PC-3 (cell line): ENCODE results near the gene NUP210L. TPM values are rescaled to one million over a fixed set of nuclear protein-coding genes. Genes with fewer than 3 reads are reported as not detected.

Source experiments
- ATAC-seq: fragments of 200-7000 bp; cut with Tn5 transposase; 2 replicates; pipeline ENCODE4 v1.9.1; 2020; ENCODE audit warnings: mild to moderate bottlenecking, moderate library complexity
- BruUV-seq: library from RNA; stranded (reverse); fragments of 400-500 nt; replicated peaks from 2 replicates; lab custom pipeline; 2021; lab: Mats Ljungman, UMichigan
- CTCF ChIA-PET: fragments of 300-600 bp; sonication (Branson Sonifier 250); formaldehyde crosslinking; loops from one replicate; lab custom pipeline; 2022; ENCODE audit warnings: antibody characterized with exemption; lab: Charles Lee
- POLR2A ChIA-PET: fragments of 300-600 bp; sonication (Branson Sonifier 250); formaldehyde crosslinking; loops from one replicate; lab custom pipeline; 2022; ENCODE audit warnings: antibody characterized with exemption; ENCODE audit not compliant: unreplicated experiment; lab: Charles Lee
- DNase-seq: peaks from one replicate; pipeline ENCODE4 v3.0.0-alpha.2; 2015
- H2AFZ ChIP-seq: fragments of 300-600 bp; sonication (generic); 2 replicates; pipeline ENCODE4 v1.6.0; 2016; ENCODE audit warnings: antibody characterized with exemption, low read length
- H3F3A ChIP-seq: fragments of 300-600 bp; sonication (generic); one replicate; pipeline ENCODE4 v1.6.0; 2017; ENCODE audit warnings: antibody characterized with exemption, low read length, control low read depth, mild to moderate bottlenecking; ENCODE audit not compliant: unreplicated experiment
- H3K27ac ChIP-seq: fragments of 300-600 bp; sonication (generic); 2 replicates; pipeline ENCODE4 v1.5.1; 2016; ENCODE audit warnings: mild to moderate bottlenecking, low read length
- H3K27me3 ChIP-seq: fragments of 300-600 bp; sonication (generic); 2 replicates; pipeline ENCODE4 v1.6.1; 2016; ENCODE audit warnings: low read length, mixed read lengths
- H3K36me3 ChIP-seq: fragments of 300-600 bp; sonication (generic); 2 replicates; pipeline ENCODE4 v1.6.1; 2016; ENCODE audit warnings: low read depth, mixed run types, low read length, mixed read lengths
- H3K4me1 ChIP-seq: fragments of 300-600 bp; sonication (generic); 2 replicates; pipeline ENCODE4 v1.5.1; 2016; ENCODE audit warnings: low read length; ENCODE audit not compliant: insufficient read depth
- H3K4me2 ChIP-seq: fragments of 300-600 bp; sonication (generic); 2 replicates; pipeline ENCODE4 v1.6.0; 2016; ENCODE audit warnings: low read length
- H3K4me3 ChIP-seq: fragments of 300-600 bp; sonication (generic); 2 replicates; pipeline ENCODE4 v1.5.1; 2016; ENCODE audit warnings: mild to moderate bottlenecking, low read length, mixed read lengths
- H3K79me2 ChIP-seq: fragments of 300-600 bp; sonication (generic); 2 replicates; pipeline ENCODE4 v1.6.1; 2017; ENCODE audit warnings: low read length, mixed read lengths
- H3K9ac ChIP-seq: fragments of 300-600 bp; sonication (generic); 2 replicates; pipeline ENCODE4 v1.6.0; 2016; ENCODE audit warnings: mild to moderate bottlenecking, low read length
- H3K9me2 ChIP-seq: fragments of 300-600 bp; sonication (generic); replicated peaks from 2 replicates; pipeline ENCODE4 v1.6.1; 2016; ENCODE audit warnings: mixed run types, low read length, mixed read lengths
- H3K9me3 ChIP-seq: fragments of 300-600 bp; sonication (generic); 2 replicates; pipeline ENCODE4 v1.6.1; 2016; ENCODE audit warnings: low read length, mixed read lengths
- H4K20me1 ChIP-seq: fragments of 300-600 bp; sonication (generic); 2 replicates; pipeline ENCODE4 v1.6.1; 2016; ENCODE audit warnings: low read length, mixed read lengths
- CTCF ChIP-seq: fragments of 300-600 bp; sonication (generic); conservative IDR thresholded peaks from 2 replicates; pipeline ENCODE4 v1.5.1; 2017; ENCODE audit warnings: antibody characterized with exemption, low read depth, mild to moderate bottlenecking, low read length
- EZH2 ChIP-seq: fragments of 300-600 bp; sonication (generic); IDR thresholded peaks from one replicate; pipeline ENCODE4 v1.6.1; 2017; ENCODE audit warnings: antibody characterized with exemption, mild to moderate bottlenecking, low read length; ENCODE audit not compliant: unreplicated experiment
- EZH2phosphoT487 ChIP-seq: fragments of 300-600 bp; sonication (generic); IDR thresholded peaks from 2 replicates; pipeline ENCODE4 v1.6.1; 2018; ENCODE audit warnings: mild to moderate bottlenecking, antibody characterized with exemption, low read length, borderline replicate concordance
- intact Hi-C: fragments of 100-400 bp; cut with micrococcal nuclease; formaldehyde crosslinking; loops from 2 replicates; pipeline ENCODE4 v1.9.0; 2023
- total RNA-seq: library from RNA; depleted of rRNA; stranded (reverse); fragments of >200 nt; gene quantifications from 2 replicates; pipeline ENCODE4 v1.2.3, GENCODE V29; 2014

NUP210L gene
- total RNA-seq, 1 experiment from 2014 or later: 0.04 TPM

DNA sequence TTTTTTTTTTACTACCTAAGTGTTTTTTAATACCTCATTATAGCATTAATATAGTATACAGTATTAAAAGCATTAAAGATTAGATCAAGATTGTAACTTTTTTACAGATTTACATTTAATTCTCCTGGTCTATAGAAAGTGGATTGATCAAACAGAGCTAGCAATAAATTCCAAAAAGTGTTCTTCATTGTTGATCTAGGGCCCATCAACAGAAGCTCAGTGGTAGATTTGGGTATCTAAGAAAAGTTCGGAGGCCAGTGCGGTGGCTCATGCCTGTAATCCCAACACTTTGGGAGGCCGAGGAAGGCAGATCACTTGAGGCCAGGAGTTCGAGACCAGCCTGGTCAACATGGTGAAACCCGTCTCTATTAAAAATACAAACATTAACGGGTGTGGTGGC, 12.5 kb downstream of the NUP210L start:
- intact Hi-C loops: no loop called here
- no peaks in the 10 kb centered on the region for H3K27me3 ChIP-seq
- TF ChIP-seq EZH2 (no peak), EZH2phosphoT487 (no peak), CTCF (no peak)
- H3K9me3 ChIP-seq: no peaks in the 10 kb centered on the region
- BruUV-seq: no TSS peak
- ChIA-PET CTCF (no interaction called here), POLR2A (no interaction called here)
- H3K4me2 ChIP-seq: no peak overlapping the region
- DNase-seq (no peak), ATAC-seq (no peak)
- H3F3A ChIP-seq: no peaks in the 10 kb centered on the region
- no peaks in the 10 kb centered on the region for H3K36me3 ChIP-seq
- H3K4me3 ChIP-seq: no peak overlapping the region
- no peak overlapping the region for H3K9ac ChIP-seq
- no peaks in the 10 kb centered on the region for H3K4me1 ChIP-seq
- no peaks in the 10 kb centered on the region for H4K20me1 ChIP-seq
- no peaks in the 10 kb centered on the region for H3K9me2 ChIP-seq
- no peaks in the 10 kb centered on the region for H3K79me2 ChIP-seq
- H2AFZ ChIP-seq: no peak overlapping the region
- no peak overlapping the region for H3K27ac ChIP-seq

GRCh38 chr1:154141240-154141639, 13.6 kb downstream of the NUP210L start:
- Histone ChIP-seq H3K27ac (no peak overlapping the region), H3K4me2 (no peak overlapping the region), H3K9me3 (no peaks in the 10 kb centered on the region), H4K20me1 (no peaks in the 10 kb centered on the region), H3K4me1 (no peaks in the 10 kb centered on the region), H3K36me3 (no peaks in the 10 kb centered on the region), H3K4me3 (no peak overlapping the region), H3K27me3 (no peaks in the 10 kb centered on the region), H3K79me2 (no peaks in the 10 kb centered on the region), H3K9me2 (no peaks in the 10 kb centered on the region), H3K9ac (no peak overlapping the region), H3F3A (no peaks in the 10 kb centered on the region), H2AFZ (peak overlapping the region; percentile 11; the same call in 1 of the 2 replicates)
- ChIA-PET CTCF (no interaction called here), POLR2A (no interaction called here)
- BruUV-seq: no TSS peak
- intact Hi-C loops: no loop called here
- TF ChIP-seq EZH2phosphoT487 (no peak), CTCF (no peak), EZH2 (no peak)
- ATAC-seq (peak; percentile 60), DNase-seq (peak; percentile 37)

GRCh38 chr1:154137888-154138287, 17.0 kb downstream of the NUP210L start:
- BruUV-seq: no TSS peak
- DNase-seq: no peak
- Histone ChIP-seq H4K20me1 (no peaks in the 10 kb centered on the region), H2AFZ (no peak overlapping the region), H3K9me3 (no peaks in the 10 kb centered on the region), H3K4me3 (no peak overlapping the region), H3K27ac (no peak overlapping the region), H3K79me2 (no peaks in the 10 kb centered on the region), H3K4me2 (no peak overlapping the region), H3K27me3 (no peaks in the 10 kb centered on the region), H3K9ac (no peak overlapping the region), H3K36me3 (no peaks in the 10 kb centered on the region), H3K9me2 (no peaks in the 10 kb centered on the region), H3F3A (no peaks in the 10 kb centered on the region), H3K4me1 (no peaks in the 10 kb centered on the region)
- POLR2A ChIA-PET: no interaction called here
- no peak for TF ChIP-seq CTCF
- TF ChIP-seq EZH2phosphoT487: no peak
- TF ChIP-seq EZH2: no peak
- CTCF ChIA-PET: no interaction called here
- ATAC-seq: no peak
- intact Hi-C loops: no loop called here
